GM18517 (cell line): ENCODE measurements around the gene FIGN.

Experiments used
- ATAC-seq: cut with Tn5 transposase; IDR thresholded peaks from one replicate; pipeline ENCODE4 v1.9.1; 2021; ENCODE audit warnings: mild to moderate bottlenecking, moderate library complexity; ENCODE audit not compliant: unreplicated experiment

FIGN gene

GRCh38 chr2:163572850-163573249 is 163.0 kb downstream of the FIGN start:
- ATAC-seq = no peak

- no peak for ATAC-seq
Measured at GRCh38 chr2:163571423-163572102, 164.2 kb downstream of the FIGN start.

GRCh38 chr2:163570391-163570790 is 165.4 kb downstream of the FIGN start:
- no peak for ATAC-seq

- ATAC-seq = no peak
Measured at GRCh38 chr2:163565192-163565591, 170.6 kb downstream of the FIGN start.

GRCh38 chr2:163564236-163564635 is 171.6 kb downstream of the FIGN start:
- ATAC-seq = no peak

- ATAC-seq = no peak
Measured at GRCh38 chr2:163563336-163563735, 172.5 kb downstream of the FIGN start.

GRCh38 chr2:163558251-163559021 is 177.4 kb downstream of the FIGN start:
- no peak for ATAC-seq

GRCh38 chr2:163556511-163556910 is 179.3 kb downstream of the FIGN start:
- no peak for ATAC-seq

GRCh38 chr2:163554864-163555263 is 180.9 kb downstream of the FIGN start:
- ATAC-seq = no peak

- no peak for ATAC-seq
Measured at GRCh38 chr2:163553601-163554000, 182.2 kb downstream of the FIGN start.

GRCh38 chr2:163552758-163553157 is 183.1 kb downstream of the FIGN start:
- ATAC-seq = no peak

- ATAC-seq = no peak
Measured at GRCh38 chr2:163551616-163552373, 184.0 kb downstream of the FIGN start.

GRCh38 chr2:163548970-163549369 is 186.8 kb downstream of the FIGN start:
- no peak for ATAC-seq
